ENCODE results near the gene CHI3L1. TPM values are rescaled to one million over a fixed set of nuclear protein-coding genes. Genes with fewer than 3 reads are reported as not detected.

The CHI3L1 gene
- total and polyA plus RNA-seq, 4 donors = 5.0 to 34.7 (median 15.9) TPM

DNA sequence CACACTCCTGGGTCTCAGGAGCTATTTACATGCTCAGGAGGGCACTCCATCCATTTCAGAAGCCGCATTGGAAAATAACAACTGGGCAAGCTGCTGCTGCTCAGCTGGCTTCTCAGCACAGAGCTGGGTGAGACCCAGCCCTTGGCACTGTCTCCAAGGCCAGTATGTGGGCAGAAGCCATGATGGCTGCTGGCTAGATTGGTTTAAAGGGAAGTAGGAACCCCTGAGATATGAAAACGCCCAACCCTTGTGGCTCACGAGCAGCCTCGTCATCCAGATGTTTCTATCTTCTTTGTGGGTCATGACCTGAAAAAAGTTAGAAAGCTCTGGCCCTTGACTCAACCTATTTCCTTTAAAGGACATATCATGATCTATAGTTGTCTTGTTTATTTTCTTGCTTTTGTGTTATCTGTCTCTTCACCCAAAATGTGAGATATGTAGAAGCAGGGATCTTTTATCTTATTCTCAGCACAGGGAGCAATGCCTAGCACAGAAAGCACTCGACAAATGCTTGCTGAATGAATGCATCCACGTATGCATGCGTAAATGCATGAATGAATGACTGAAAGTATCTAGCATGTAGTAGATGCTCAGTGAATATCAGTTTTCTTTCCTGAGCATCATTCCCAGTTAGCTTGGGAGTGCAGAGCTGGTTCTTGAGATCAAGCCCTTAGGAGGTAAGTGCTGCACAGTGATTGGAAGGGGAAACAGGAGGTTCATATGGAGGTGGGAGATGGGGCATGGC, 22.4 kb downstream of the CHI3L1 start:
- TF ChIP-seq, protein P1, sequence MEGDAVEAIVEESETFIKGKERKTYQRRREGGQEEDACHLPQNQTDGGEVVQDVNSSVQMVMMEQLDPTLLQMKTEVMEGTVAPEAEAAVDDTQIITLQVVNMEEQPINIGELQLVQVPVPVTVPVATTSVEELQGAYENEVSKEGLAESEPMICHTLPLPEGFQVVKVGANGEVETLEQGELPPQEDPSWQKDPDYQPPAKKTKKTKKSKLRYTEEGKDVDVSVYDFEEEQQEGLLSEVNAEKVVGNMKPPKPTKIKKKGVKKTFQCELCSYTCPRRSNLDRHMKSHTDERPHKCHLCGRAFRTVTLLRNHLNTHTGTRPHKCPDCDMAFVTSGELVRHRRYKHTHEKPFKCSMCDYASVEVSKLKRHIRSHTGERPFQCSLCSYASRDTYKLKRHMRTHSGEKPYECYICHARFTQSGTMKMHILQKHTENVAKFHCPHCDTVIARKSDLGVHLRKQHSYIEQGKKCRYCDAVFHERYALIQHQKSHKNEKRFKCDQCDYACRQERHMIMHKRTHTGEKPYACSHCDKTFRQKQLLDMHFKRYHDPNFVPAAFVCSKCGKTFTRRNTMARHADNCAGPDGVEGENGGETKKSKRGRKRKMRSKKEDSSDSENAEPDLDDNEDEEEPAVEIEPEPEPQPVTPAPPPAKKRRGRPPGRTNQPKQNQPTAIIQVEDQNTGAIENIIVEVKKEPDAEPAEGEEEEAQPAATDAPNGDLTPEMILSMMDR (IDR thresholded peaks at IDR 0.05; ENCODE audit: low read depth, low read length, missing input control) = no peak
- TF ChIP-seq FOXA1 (IDR thresholded peaks at IDR 0.05) (no peak), JUND (IDR thresholded peaks at IDR 0.05) (no peak), YY1 (IDR thresholded peaks at IDR 0.05) (no peak), HNF4A (conservative IDR thresholded peaks at IDR 0.05) (no peak), SP1 (IDR thresholded peaks at IDR 0.05) (no peak)
- Histone ChIP-seq H3K27me3 (ENCODE audit: control insufficient read depth in 4 of 4, insufficient read depth in 4 of 4, low read length in 3 of 4) (peaks cover 0 to 2% (median 0%) of the 10 kb centered on the region in 4 donors), H3K4me1 (ENCODE audit: control insufficient read depth in 4 of 4, insufficient read depth in 4 of 4, low read length in 3 of 4) (no peaks in the 10 kb centered on the region), H3K9ac (ENCODE audit: low read depth in 1 of 2, low read length in 2 of 2) (no peak overlapping the region), H3K4me3 (ENCODE audit: low read depth in 1 of 3, low read length in 3 of 3) (no peak overlapping the region), H3K9me3 (ENCODE audit: control insufficient read depth in 4 of 4, low read length in 3 of 4) (no peaks in the 10 kb centered on the region), H3K27ac (ENCODE audit: low read depth in 1 of 2, low read length in 2 of 2) (no peak overlapping the region), H3K36me3 (ENCODE audit: control insufficient read depth in 4 of 4, insufficient read depth in 3 of 4, low read depth in 1 of 4, low read length in 3 of 4) (no peaks in the 10 kb centered on the region)
- no peak for DNase-seq (ENCODE audit: low spot score)
- 72% methylated on average over 7 of the region's 7 CpGs for WGBS

DNA sequence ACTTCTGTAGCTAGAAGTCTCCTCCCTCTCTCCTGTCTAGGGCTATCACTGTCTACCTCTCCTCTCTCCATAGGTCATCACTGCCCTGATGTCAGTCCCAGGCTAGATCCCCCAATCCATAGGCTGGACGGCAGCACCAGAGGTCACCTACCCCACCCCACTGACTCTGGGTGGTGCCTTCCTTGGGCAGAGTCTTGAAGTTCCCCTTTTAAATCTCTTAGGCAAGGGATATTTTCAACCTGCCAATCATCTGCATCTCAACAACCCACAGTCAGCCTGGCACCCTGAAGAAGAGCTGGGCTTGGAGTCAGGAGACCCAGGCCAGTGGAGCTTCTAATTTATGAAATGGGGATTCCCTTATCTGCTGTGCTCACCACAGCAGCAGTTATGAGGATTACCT, 24.1 kb downstream of the CHI3L1 start:
- no peak overlapping the region for H3K27ac ChIP-seq (ENCODE audit: low read depth in 1 of 2, low read length in 2 of 2)
- no peak overlapping the region for H3K4me3 ChIP-seq (ENCODE audit: low read depth in 1 of 3, low read length in 3 of 3)
- H3K9me3 ChIP-seq (ENCODE audit: control insufficient read depth in 4 of 4, low read length in 3 of 4) = peaks cover 0 to 3% (median under 1%) of the 10 kb centered on the region in 4 donors
- H3K9ac ChIP-seq (ENCODE audit: low read depth in 1 of 2, low read length in 2 of 2) = no peak overlapping the region
- no peak for TF ChIP-seq HNF4A (conservative IDR thresholded peaks at IDR 0.05)
- no peak for TF ChIP-seq EGR1 (IDR thresholded peaks at IDR 0.05; ENCODE audit: low read depth in 2 of 2)
- TF ChIP-seq GABPA (IDR thresholded peaks at IDR 0.05 in 1 of 2, conservative IDR thresholded peaks at IDR 0.05 in 1 of 2) = no peak
- TF ChIP-seq JUND (IDR thresholded peaks at IDR 0.05) = no peak
- TF ChIP-seq, protein P1 (IDR thresholded peaks at IDR 0.05; ENCODE audit: low read depth, low read length, missing input control) = no peak
- TF ChIP-seq YY1 (IDR thresholded peaks at IDR 0.05) = no peak
- TF ChIP-seq, protein P2, sequence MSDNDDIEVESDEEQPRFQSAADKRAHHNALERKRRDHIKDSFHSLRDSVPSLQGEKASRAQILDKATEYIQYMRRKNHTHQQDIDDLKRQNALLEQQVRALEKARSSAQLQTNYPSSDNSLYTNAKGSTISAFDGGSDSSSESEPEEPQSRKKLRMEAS (IDR thresholded peaks at IDR 0.05) = no peak
- no peaks in the 10 kb centered on the region for H3K4me1 ChIP-seq (ENCODE audit: control insufficient read depth in 4 of 4, insufficient read depth in 4 of 4, low read length in 3 of 4)
- H3K27me3 ChIP-seq (ENCODE audit: control insufficient read depth in 4 of 4, insufficient read depth in 4 of 4, low read length in 3 of 4) = peaks cover 0 to 2% (median 0%) of the 10 kb centered on the region in 4 donors
- WGBS = 50% methylated on average over 1 of the region's 1 CpG
- no peak for DNase-seq (ENCODE audit: low spot score)
- no peaks in the 10 kb centered on the region for H3K36me3 ChIP-seq (ENCODE audit: control insufficient read depth in 4 of 4, insufficient read depth in 3 of 4, low read depth in 1 of 4, low read length in 3 of 4)

DNA sequence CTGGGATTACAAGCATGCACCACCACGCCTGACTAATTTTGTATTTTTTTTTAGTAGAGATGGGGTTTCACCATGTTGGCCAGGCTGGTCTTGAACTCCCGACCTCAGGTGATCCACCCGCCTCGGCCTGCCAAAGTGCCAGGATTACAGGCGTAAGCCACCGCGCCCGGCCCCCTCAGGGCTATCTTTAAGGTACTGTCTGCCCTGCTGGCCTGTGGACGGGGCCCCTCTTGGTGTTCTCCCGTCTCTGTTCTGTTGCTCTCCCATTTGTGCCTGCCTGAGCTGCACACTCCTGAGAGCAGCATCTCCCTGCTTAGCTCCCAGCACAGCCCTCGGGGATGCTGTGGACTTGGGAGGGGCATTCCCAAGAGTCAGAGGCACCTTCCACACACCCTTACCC, 24.8 kb downstream of the CHI3L1 start:
- Histone ChIP-seq H3K4me1 (ENCODE audit: control insufficient read depth in 4 of 4, insufficient read depth in 4 of 4, low read length in 3 of 4) (no peaks in the 10 kb centered on the region), H3K9ac (ENCODE audit: low read depth in 1 of 2, low read length in 2 of 2) (no peak overlapping the region), H3K27ac (ENCODE audit: low read depth in 1 of 2, low read length in 2 of 2) (no peak overlapping the region), H3K36me3 (ENCODE audit: control insufficient read depth in 4 of 4, insufficient read depth in 3 of 4, low read depth in 1 of 4, low read length in 3 of 4) (no peaks in the 10 kb centered on the region), H3K27me3 (ENCODE audit: control insufficient read depth in 4 of 4, insufficient read depth in 4 of 4, low read length in 3 of 4) (peaks cover 0 to 2% (median 0%) of the 10 kb centered on the region in 4 donors), H3K9me3 (ENCODE audit: control insufficient read depth in 4 of 4, low read length in 3 of 4) (peaks cover 0 to 3% (median under 1%) of the 10 kb centered on the region in 4 donors), H3K4me3 (ENCODE audit: low read depth in 1 of 3, low read length in 3 of 3) (no peak overlapping the region)
- WGBS = 88% methylated on average over 11 of the region's 11 CpGs
- no peak for DNase-seq (ENCODE audit: low spot score)
- TF ChIP-seq, protein P3, sequence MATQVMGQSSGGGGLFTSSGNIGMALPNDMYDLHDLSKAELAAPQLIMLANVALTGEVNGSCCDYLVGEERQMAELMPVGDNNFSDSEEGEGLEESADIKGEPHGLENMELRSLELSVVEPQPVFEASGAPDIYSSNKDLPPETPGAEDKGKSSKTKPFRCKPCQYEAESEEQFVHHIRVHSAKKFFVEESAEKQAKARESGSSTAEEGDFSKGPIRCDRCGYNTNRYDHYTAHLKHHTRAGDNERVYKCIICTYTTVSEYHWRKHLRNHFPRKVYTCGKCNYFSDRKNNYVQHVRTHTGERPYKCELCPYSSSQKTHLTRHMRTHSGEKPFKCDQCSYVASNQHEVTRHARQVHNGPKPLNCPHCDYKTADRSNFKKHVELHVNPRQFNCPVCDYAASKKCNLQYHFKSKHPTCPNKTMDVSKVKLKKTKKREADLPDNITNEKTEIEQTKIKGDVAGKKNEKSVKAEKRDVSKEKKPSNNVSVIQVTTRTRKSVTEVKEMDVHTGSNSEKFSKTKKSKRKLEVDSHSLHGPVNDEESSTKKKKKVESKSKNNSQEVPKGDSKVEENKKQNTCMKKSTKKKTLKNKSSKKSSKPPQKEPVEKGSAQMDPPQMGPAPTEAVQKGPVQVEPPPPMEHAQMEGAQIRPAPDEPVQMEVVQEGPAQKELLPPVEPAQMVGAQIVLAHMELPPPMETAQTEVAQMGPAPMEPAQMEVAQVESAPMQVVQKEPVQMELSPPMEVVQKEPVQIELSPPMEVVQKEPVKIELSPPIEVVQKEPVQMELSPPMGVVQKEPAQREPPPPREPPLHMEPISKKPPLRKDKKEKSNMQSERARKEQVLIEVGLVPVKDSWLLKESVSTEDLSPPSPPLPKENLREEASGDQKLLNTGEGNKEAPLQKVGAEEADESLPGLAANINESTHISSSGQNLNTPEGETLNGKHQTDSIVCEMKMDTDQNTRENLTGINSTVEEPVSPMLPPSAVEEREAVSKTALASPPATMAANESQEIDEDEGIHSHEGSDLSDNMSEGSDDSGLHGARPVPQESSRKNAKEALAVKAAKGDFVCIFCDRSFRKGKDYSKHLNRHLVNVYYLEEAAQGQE (IDR thresholded peaks at IDR 0.05) = no peak
- no peak for TF ChIP-seq SP1 (IDR thresholded peaks at IDR 0.05)
- no peak for TF ChIP-seq HNF4A (conservative IDR thresholded peaks at IDR 0.05)
- TF ChIP-seq, protein P4, sequence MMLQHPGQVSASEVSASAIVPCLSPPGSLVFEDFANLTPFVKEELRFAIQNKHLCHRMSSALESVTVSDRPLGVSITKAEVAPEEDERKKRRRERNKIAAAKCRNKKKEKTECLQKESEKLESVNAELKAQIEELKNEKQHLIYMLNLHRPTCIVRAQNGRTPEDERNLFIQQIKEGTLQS (IDR thresholded peaks at IDR 0.05) = no peak
- no peak for TF ChIP-seq FOXA1 (IDR thresholded peaks at IDR 0.05)
- no peak for TF ChIP-seq GABPA (IDR thresholded peaks at IDR 0.05 in 1 of 2, conservative IDR thresholded peaks at IDR 0.05 in 1 of 2)
- no peak for TF ChIP-seq TAF1 (conservative IDR thresholded peaks at IDR 0.05)
- TF ChIP-seq RXRA (IDR thresholded peaks at IDR 0.05) = no peak
- TF ChIP-seq NR2F2 (IDR thresholded peaks at IDR 0.05) = no peak
- TF ChIP-seq, protein P1 (IDR thresholded peaks at IDR 0.05; ENCODE audit: low read depth, low read length, missing input control) = no peak
- TF ChIP-seq YY1 (IDR thresholded peaks at IDR 0.05) = no peak
